ENCODE results near the gene IPCEF1.

Gene IPCEF1

DNA sequence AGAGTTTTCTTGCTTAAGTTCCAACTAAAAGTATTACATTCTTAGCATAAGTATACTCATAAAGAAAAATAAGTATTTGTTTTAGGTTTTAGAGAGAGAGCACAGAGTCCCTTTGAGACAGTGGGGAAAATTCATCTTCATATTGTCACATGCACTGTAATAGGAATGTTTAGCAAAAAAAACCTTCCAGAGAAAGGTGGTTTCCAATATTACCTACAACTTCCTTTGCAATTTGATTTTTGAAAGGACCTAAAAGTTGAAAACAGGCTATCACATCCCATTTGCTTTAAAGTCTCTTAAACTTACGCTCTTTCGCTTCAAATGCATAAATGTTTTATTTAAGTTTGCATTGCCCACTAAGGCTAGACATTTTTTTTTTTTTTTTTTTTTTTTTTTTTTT, 231.2 kb downstream of the IPCEF1 start:
- no peak for DNase-seq (ENCODE audit: insufficient read length, low spot score)
- no peak for FAIRE-seq
- no peak for TF ChIP-seq POLR2A (IDR thresholded peaks at IDR 0.05; ENCODE audit: low read depth, low read length)

DNA sequence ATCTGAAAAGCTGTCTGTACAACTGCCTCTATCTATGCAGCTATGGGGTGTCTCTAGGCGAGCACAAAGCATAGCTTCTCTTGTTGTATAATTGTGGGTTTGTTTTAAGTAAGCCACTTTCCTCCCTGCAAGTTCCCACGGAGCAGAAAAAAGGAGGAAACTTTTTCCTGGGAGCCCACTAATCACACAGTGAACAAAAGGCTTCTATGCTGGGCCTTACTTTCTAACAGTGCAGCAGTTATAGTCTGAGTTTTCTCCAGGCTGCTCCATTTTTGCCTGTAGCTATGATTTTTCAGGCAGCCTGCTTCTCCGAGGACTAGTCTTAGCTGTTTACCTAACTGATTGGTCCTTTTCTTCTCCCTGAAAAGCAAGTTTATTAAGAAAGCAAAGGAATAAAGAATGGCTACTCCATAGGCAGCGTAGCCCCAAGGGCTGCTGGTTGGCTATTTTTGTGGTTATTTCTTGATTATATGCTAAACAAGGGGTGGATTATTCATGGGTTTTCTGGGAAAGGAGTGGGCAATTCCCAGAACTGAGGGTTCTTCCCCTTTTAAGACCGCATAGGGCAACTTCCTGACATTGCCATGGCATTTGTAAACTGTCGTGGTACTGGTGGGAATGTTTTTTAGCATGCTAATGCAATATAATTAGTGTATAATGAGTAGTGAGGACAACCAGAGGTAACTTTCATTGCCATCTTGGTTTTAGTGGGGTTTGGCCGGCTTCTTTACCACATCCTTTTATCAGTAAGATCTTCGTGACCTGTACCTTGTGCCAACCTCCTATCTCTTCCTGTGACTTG, 233.2 kb downstream of the IPCEF1 start:
- no peak for TF ChIP-seq POLR2A (IDR thresholded peaks at IDR 0.05; ENCODE audit: low read depth, low read length)
- FAIRE-seq, result no peak
- no peak for DNase-seq (ENCODE audit: insufficient read length, low spot score)

DNA sequence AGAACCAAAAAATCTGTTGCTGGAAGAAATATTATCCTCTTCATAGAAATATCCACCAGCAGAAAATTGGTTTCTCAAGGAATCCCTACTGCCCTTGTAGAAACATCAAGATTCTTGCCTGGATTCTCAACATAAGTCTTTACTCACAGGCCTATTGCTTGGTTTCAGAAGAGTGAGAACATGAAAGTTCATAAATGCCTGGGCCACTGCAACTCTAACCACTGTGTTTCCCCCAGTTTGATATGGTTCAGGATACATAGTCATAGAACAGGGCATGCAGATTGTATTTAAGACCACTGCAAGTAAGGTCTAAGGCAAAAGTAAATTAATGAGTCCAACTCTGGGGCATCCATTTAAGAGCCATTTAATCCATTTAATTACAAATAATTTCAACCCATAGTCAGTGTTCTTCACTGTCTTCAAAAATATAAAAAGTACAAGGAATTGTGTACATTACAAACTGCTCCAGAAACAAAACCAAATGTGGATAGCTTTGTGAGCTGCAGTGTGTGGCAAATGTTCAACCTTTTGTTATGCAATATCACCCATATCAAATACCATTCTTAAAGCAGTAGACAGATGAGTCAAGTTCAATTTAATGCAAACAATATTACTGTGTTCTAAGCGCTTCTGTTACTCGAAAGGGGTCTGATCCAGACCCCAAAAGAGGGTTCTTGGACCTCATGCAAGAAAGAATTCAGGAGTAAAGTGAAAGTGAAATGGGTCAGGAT, 234.2 kb downstream of the IPCEF1 start:
- DNase-seq (ENCODE audit: insufficient read length, low spot score) (no peak), FAIRE-seq (no peak)
- TF ChIP-seq POLR2A (IDR thresholded peaks at IDR 0.05; ENCODE audit: low read depth, low read length), result no peak

DNA sequence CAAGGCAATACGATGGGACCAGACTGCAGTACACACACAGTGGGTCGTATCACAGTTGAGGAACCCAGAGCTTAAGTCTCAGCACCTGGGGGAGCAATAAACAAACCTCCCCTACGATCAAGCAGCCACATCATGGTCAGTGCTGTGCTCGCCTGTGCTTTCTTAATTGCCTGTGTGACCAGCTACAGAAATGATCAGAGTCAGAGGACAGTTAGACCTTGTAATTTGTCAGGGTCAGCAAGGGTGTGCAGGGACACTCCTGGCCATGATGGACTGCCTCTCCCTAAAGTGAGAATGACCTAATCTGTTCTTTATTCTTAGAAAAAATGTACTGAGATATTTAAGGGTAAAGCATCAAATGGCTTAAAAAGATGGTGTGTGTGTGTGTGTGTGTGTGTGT, 239.1 kb downstream of the IPCEF1 start:
- no peak for TF ChIP-seq POLR2A (IDR thresholded peaks at IDR 0.05; ENCODE audit: low read depth, low read length)
- no peak for FAIRE-seq
- DNase-seq (ENCODE audit: insufficient read length, low spot score), result no peak

DNA sequence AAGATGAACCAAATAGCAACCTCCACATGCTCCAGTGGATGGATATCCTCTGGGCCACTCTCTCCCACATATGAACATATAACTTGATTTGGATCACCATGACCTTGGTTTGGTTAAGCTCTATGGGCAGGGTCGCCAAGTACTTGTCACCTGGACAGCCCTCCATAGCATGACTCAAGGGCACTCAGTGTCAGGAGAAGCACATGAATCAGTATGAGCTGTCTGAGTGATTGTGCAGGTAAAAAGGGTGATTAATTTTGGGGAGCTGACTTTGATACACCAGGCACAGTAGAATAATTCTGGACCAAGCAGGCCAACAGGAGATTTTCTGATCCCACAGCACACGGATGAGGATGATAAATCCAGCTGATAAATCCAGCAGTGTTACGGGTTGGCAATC, 243.2 kb downstream of the IPCEF1 start:
- TF ChIP-seq POLR2A (IDR thresholded peaks at IDR 0.05; ENCODE audit: low read depth, low read length), result no peak
- DNase-seq (ENCODE audit: insufficient read length, low spot score) (no peak), FAIRE-seq (no peak)

DNA sequence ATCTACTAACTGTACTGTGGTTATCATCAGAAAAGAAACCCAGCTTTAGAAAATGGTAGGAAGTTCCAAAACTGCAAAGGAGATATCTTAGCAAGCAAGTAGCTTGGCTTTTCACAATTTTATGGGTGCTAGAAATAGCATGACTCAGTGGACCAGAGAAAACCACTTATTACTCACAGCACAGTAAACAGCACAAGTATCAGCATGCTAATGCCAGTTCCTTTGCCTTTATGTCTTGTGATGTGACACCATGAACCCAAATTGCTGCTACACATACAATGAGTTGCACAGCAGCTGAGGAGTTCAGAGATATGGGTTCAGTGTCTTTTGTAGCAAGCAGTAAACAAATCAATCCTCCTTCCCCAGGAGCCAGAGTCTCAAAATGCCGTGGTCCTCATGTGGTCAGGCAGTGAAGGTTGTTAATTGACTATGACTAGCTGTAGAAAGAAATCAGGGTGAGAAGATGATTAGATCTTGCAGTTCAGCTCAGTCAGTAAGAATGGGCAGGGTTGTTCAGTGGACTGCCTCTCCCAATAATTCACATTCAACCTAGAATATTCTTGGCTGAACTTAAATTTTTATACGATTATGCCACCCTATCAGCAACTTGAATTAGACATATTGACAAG, 244.3 kb downstream of the IPCEF1 start:
- FAIRE-seq (no peak), DNase-seq (ENCODE audit: insufficient read length, low spot score) (no peak)
- TF ChIP-seq POLR2A (IDR thresholded peaks at IDR 0.05; ENCODE audit: low read depth, low read length), result no peak

DNA sequence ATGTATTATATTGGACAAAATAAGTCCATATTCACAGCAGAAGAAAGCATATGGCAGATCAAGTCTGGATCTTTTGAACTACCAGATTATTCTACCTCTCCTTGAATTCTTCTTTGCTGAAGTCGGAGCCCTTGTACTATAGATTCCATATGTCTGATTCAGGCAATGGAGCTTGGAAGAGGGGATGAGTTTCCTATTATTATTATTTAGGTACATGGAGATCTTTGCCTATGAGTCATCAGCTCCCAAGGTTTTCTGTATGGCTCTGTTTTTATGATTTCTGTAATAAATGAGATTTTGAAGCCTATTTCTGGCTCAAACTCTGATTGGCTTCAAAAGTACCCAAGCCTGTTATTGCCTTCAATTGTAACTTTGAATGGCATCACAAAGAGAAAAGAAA, 245.6 kb downstream of the IPCEF1 start:
- TF ChIP-seq POLR2A (IDR thresholded peaks at IDR 0.05; ENCODE audit: low read depth, low read length), result no peak
- DNase-seq (ENCODE audit: insufficient read length, low spot score), result no peak
- FAIRE-seq, result no peak

DNA sequence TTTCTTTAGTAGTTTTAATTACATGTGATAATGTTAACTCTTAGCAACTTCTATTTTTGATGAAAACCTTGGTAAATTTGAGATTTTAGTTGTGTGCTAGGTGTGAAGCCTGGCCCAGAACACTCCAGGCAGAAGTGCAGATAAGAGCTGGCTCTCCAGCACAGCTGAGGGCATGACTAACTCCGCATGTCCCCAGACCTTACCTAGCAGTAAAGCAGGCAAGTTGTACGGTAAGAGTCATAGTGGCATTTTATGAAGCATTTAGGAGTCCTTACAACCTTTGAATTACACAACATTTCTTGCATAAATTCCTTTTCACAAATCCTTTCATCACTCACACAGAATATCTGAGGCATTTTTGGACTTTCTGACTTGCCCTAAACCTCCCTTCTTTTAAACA, 250.4 kb downstream of the IPCEF1 start:
- DNase-seq (ENCODE audit: insufficient read length, low spot score) (no peak), FAIRE-seq (no peak)
- TF ChIP-seq POLR2A (IDR thresholded peaks at IDR 0.05; ENCODE audit: low read depth, low read length), result no peak
